Liver (tissue), 9 donors: ENCODE results near the gene GALNT17. TPM values are rescaled to one million over a fixed set of nuclear protein-coding genes. Genes with fewer than 3 reads are reported as not detected.

Experiments used
- DNase-seq: peaks from one replicate; pipeline ENCODE4 v3.0.0-alpha.2; 2017; ENCODE audit warnings: low spot score
- H3K27ac ChIP-seq, 2 donors: one replicate each; pipeline ENCODE4 v1.7.0; 2013; ENCODE audit warnings: inconsistent platforms in 2 of 2, low read length in 2 of 2, control low read depth in 1 of 2, low read depth in 1 of 2, mild to moderate bottlenecking in 1 of 2
- H3K27me3 ChIP-seq, 4 donors: one replicate each; pipeline versions ENCODE4 v1.6.1 to v1.7.0; 2013; ENCODE audit warnings: low read length in 3 of 4, inconsistent platforms in 1 of 4, mild to moderate bottlenecking in 1 of 4, moderate library complexity in 1 of 4; ENCODE audit not compliant: control insufficient read depth in 4 of 4, insufficient read depth in 4 of 4
- H3K36me3 ChIP-seq, 4 donors: one replicate each; pipeline versions ENCODE4 v1.6.1 to v1.7.0; 2013; ENCODE audit warnings: low read length in 3 of 4, mild to moderate bottlenecking in 3 of 4, low read depth in 1 of 4, moderate library complexity in 1 of 4; ENCODE audit not compliant: control insufficient read depth in 4 of 4, insufficient read depth in 3 of 4
- H3K4me1 ChIP-seq, 4 donors: one replicate each; pipeline versions ENCODE4 v1.6.1 to v1.7.0; 2013; ENCODE audit warnings: low read length in 3 of 4, mild to moderate bottlenecking in 3 of 4, moderate library complexity in 1 of 4; ENCODE audit not compliant: control insufficient read depth in 4 of 4, insufficient read depth in 4 of 4
- H3K4me3 ChIP-seq, 3 donors: one replicate each; pipeline versions ENCODE4 v1.6.1 to v1.7.0; 2013; ENCODE audit warnings: low read length in 3 of 3, control low read depth in 1 of 3, low read depth in 1 of 3, mild to moderate bottlenecking in 1 of 3
- H3K9ac ChIP-seq, 2 donors: one replicate each; pipeline ENCODE4 v1.7.0; 2013; ENCODE audit warnings: low read length in 2 of 2, mild to moderate bottlenecking in 2 of 2, moderate library complexity in 2 of 2, control low read depth in 1 of 2, low read depth in 1 of 2
- H3K9me3 ChIP-seq, 4 donors: one replicate each; pipeline versions ENCODE4 v1.6.1 to v1.7.0; 2013; ENCODE audit warnings: low read length in 3 of 4; ENCODE audit not compliant: control insufficient read depth in 4 of 4
- EGR1 ChIP-seq, 2 donors: IDR thresholded peaks; 2 replicates each; pipeline ENCODE4 v1.6.1; 2016 to 2018; ENCODE audit warnings: antibody characterized with exemption in 2 of 2, low read depth in 2 of 2
- FOXA1 ChIP-seq: IDR thresholded peaks from 2 replicates; pipeline ENCODE4 v1.6.1; 2016; ENCODE audit warnings: antibody characterized with exemption
- FOXA2 ChIP-seq: IDR thresholded peaks from 2 replicates; pipeline ENCODE4 v1.6.1; 2016; ENCODE audit warnings: antibody characterized with exemption
- GABPA ChIP-seq, 2 donors: IDR thresholded peaks in 1 of 2; conservative IDR thresholded peaks in 1 of 2; 2 replicates each; pipeline ENCODE4 v1.6.1; 2016; ENCODE audit warnings: antibody characterized with exemption in 2 of 2, mild to moderate bottlenecking in 1 of 2, moderate library complexity in 1 of 2
- HNF4A ChIP-seq, 2 donors: conservative IDR thresholded peaks; 2 replicates each; pipeline ENCODE4 v1.6.1; 2016; ENCODE audit warnings: antibody characterized with exemption in 2 of 2, mild to moderate bottlenecking in 2 of 2
- HNF4G ChIP-seq: IDR thresholded peaks from 2 replicates; pipeline ENCODE4 v1.6.1; 2016; ENCODE audit warnings: antibody characterized with exemption
- JUND ChIP-seq, 2 donors: IDR thresholded peaks; 2 replicates each; pipeline ENCODE4 v1.6.1; 2016; ENCODE audit warnings: antibody characterized with exemption in 2 of 2
- MAX ChIP-seq: IDR thresholded peaks from 2 replicates; pipeline ENCODE4 v1.6.1; 2016; ENCODE audit warnings: antibody characterized with exemption
- RAD21 ChIP-seq, 2 donors: IDR thresholded peaks; 2 replicates each; pipeline ENCODE4 v1.6.1; 2016; ENCODE audit warnings: antibody characterized with exemption in 2 of 2, mild to moderate bottlenecking in 2 of 2
- RXRA ChIP-seq, 2 donors: IDR thresholded peaks; 2 replicates each; pipeline ENCODE4 v1.6.1; 2017 to 2018; ENCODE audit warnings: antibody characterized with exemption in 2 of 2, mild to moderate bottlenecking in 1 of 2
- SP1 ChIP-seq: IDR thresholded peaks from 2 replicates; pipeline ENCODE4 v1.6.1; 2018; ENCODE audit warnings: antibody characterized with exemption, mild to moderate bottlenecking
- TAF1 ChIP-seq: conservative IDR thresholded peaks from 2 replicates; pipeline ENCODE4 v1.6.1; 2016; ENCODE audit warnings: antibody characterized with exemption, mild to moderate bottlenecking
- YY1 ChIP-seq: IDR thresholded peaks from 2 replicates; pipeline ENCODE4 v1.6.1; 2016; ENCODE audit warnings: antibody characterized with exemption, mild to moderate bottlenecking
- WGBS: extraction: QIAGEN DNeasy Blood & Tissue Kit; methylation state at CpG from one replicate; pipeline ENCODE4 v1.1.7; 2013; 5-methylcytosine and 5-hydroxymethylcytosine counted together
- polyA plus RNA-seq, 2 donors: library from polyadenylated mRNA; stranded (reverse) in 1 of 2; unstranded in 1 of 2; fragments of 200-250 nt in 1 of 2; fragments of >200 nt in 1 of 2; fragmentation: Nextera tagmentation in 1 of 2; extraction: Ambion mirVana in 1 of 2; gene quantifications; one replicate each; pipeline versions ENCODE4 v1.2.1 to v1.2.3, GENCODE V29; 2013 to 2015
- total RNA-seq, 2 donors: library from RNA; depleted of rRNA; stranded (reverse); fragments of >200 nt; gene quantifications; one replicate each; pipeline ENCODE4 v1.2.3, GENCODE V29; 2014
- TF ChIP-seq, protein P1 (sequence below): IDR thresholded peaks from 2 replicates; pipeline ENCODE4 v1.6.1; 2016; ENCODE audit warnings: antibody characterized with exemption, mild to moderate bottlenecking
- TF ChIP-seq, protein P2 (sequence below): IDR thresholded peaks from 2 replicates; pipeline ENCODE4 v1.6.1; 2016; ENCODE audit warnings: antibody characterized with exemption
- TF ChIP-seq, protein P3 (sequence below): fragments of 150-350 bp; IDR thresholded peaks from 2 replicates; pipeline ENCODE4 v1.5.1; 2017; ENCODE audit warnings: improper control_type of control experiment, low read depth, low read length; ENCODE audit not compliant: missing input control
- donor health status: healthy.
- donor health status: healthy.
- donor health status: healthy.
- donor health status: healthy.
- donor health status: healthy.

GALNT17 gene
- total and polyA plus RNA-seq, 4 donors = 0.10 to 0.42 (median 0.37) TPM; not detected in 1

- Histone ChIP-seq H3K4me3 (no peak overlapping the region), H3K4me1 (no peaks in the 10 kb centered on the region), H3K27ac (no peak overlapping the region), H3K36me3 (no peaks in the 10 kb centered on the region), H3K9ac (no peak overlapping the region), H3K27me3 (no peaks in the 10 kb centered on the region), H3K9me3 (peaks cover 0 to 10% (median 1%) of the 10 kb centered on the region in 4 donors)
- DNase-seq = no peak
- 43% methylated on average over 7 of the region's 7 CpGs for WGBS
- TF ChIP-seq HNF4G = no peak
- TF ChIP-seq SP1 = no peak
- no peak for TF ChIP-seq MAX
- TF ChIP-seq GABPA (IDR thresholded peaks at IDR 0.05 in 1 of 2, conservative IDR thresholded peaks at IDR 0.05 in 1 of 2) = no peak
- no peak for TF ChIP-seq FOXA2
- TF ChIP-seq, protein P1, sequence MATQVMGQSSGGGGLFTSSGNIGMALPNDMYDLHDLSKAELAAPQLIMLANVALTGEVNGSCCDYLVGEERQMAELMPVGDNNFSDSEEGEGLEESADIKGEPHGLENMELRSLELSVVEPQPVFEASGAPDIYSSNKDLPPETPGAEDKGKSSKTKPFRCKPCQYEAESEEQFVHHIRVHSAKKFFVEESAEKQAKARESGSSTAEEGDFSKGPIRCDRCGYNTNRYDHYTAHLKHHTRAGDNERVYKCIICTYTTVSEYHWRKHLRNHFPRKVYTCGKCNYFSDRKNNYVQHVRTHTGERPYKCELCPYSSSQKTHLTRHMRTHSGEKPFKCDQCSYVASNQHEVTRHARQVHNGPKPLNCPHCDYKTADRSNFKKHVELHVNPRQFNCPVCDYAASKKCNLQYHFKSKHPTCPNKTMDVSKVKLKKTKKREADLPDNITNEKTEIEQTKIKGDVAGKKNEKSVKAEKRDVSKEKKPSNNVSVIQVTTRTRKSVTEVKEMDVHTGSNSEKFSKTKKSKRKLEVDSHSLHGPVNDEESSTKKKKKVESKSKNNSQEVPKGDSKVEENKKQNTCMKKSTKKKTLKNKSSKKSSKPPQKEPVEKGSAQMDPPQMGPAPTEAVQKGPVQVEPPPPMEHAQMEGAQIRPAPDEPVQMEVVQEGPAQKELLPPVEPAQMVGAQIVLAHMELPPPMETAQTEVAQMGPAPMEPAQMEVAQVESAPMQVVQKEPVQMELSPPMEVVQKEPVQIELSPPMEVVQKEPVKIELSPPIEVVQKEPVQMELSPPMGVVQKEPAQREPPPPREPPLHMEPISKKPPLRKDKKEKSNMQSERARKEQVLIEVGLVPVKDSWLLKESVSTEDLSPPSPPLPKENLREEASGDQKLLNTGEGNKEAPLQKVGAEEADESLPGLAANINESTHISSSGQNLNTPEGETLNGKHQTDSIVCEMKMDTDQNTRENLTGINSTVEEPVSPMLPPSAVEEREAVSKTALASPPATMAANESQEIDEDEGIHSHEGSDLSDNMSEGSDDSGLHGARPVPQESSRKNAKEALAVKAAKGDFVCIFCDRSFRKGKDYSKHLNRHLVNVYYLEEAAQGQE = no peak
- no peak for TF ChIP-seq YY1
- TF ChIP-seq EGR1 (IDR thresholded peaks at IDR 0.05; ENCODE audit: low read depth in 2 of 2) = no peak
- no peak for TF ChIP-seq TAF1
- no peak for TF ChIP-seq FOXA1
- no peak for TF ChIP-seq RAD21 (IDR thresholded peaks at IDR 0.05)
- TF ChIP-seq, protein P2, sequence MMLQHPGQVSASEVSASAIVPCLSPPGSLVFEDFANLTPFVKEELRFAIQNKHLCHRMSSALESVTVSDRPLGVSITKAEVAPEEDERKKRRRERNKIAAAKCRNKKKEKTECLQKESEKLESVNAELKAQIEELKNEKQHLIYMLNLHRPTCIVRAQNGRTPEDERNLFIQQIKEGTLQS = no peak
- TF ChIP-seq JUND (IDR thresholded peaks at IDR 0.05) = no peak
- TF ChIP-seq, protein P3, sequence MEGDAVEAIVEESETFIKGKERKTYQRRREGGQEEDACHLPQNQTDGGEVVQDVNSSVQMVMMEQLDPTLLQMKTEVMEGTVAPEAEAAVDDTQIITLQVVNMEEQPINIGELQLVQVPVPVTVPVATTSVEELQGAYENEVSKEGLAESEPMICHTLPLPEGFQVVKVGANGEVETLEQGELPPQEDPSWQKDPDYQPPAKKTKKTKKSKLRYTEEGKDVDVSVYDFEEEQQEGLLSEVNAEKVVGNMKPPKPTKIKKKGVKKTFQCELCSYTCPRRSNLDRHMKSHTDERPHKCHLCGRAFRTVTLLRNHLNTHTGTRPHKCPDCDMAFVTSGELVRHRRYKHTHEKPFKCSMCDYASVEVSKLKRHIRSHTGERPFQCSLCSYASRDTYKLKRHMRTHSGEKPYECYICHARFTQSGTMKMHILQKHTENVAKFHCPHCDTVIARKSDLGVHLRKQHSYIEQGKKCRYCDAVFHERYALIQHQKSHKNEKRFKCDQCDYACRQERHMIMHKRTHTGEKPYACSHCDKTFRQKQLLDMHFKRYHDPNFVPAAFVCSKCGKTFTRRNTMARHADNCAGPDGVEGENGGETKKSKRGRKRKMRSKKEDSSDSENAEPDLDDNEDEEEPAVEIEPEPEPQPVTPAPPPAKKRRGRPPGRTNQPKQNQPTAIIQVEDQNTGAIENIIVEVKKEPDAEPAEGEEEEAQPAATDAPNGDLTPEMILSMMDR = no peak
- no peak for TF ChIP-seq RXRA (IDR thresholded peaks at IDR 0.05)
- no peak for TF ChIP-seq HNF4A (conservative IDR thresholded peaks at IDR 0.05)
Measured at GRCh38 chr7:71389976-71390375, 258.0 kb downstream of the GALNT17 start.

DNA sequence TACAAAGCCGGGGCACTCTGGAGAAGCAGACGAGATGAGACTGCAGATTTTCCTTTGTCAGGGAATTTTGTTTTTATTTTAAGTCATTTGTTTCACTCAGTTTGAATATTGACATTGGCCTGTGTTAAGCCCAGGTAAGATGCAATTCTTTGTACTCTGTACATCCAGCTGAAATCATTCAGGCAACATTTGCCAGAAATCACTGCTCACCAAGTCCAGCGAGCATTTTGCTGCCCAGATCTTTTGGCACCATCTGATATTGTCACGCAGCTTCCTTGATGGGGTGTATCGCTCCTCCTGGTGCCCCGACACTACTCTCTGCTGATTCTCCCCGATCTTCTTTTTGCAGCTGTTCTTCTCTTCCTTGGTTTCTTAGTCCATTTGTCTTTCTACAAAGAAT, 261.7 kb downstream of the GALNT17 start:
- no peak overlapping the region for H3K27ac ChIP-seq

More for the DNA sequence above, 261.7 kb downstream of the GALNT17 start:
- Histone ChIP-seq H3K4me1 (no peaks in the 10 kb centered on the region), H3K9ac (no peak overlapping the region), H3K36me3 (no peaks in the 10 kb centered on the region), H3K27me3 (no peaks in the 10 kb centered on the region), H3K4me3 (no peak overlapping the region), H3K9me3 (peaks cover 0 to 5% (median 2%) of the 10 kb centered on the region in 4 donors)
- DNase-seq = no peak
- 82% methylated on average over 7 of the region's 7 CpGs for whole genome bisulfite sequencing
- TF ChIP-seq, protein P3 = no peak
- TF ChIP-seq FOXA2 (no peak), EGR1 (IDR thresholded peaks at IDR 0.05; ENCODE audit: low read depth in 2 of 2) (no peak)
- TF ChIP-seq, protein P2 = no peak
